NCI-H1694 (cell line): ENCODE data around the gene VTI1A.

ENCODE experiments used
- DNase-seq: peaks from one replicate; lab custom pipeline; 2025; lab: John Stamatoyannopoulos, UW

Gene VTI1A

DNA sequence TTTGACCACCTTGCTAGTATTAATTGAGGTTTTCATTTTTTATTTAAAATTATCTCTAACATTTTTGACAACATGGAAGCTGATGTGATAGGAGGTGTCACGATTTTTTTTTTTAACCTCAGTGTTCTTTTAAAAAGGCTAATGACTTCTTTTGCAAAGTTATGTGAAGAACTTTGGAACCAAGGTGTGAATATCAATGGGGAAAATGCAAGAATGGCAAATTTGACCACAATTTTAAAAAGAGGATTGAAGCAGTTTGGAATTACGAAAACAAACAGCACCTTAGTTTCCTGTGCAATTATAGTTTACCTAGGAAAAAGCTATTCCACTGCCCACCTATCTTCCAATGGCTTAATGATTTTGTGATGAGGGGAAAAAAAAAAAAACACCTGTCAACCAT, 232.4 kb downstream of the VTI1A start:
- DNase-seq: no peak

DNA sequence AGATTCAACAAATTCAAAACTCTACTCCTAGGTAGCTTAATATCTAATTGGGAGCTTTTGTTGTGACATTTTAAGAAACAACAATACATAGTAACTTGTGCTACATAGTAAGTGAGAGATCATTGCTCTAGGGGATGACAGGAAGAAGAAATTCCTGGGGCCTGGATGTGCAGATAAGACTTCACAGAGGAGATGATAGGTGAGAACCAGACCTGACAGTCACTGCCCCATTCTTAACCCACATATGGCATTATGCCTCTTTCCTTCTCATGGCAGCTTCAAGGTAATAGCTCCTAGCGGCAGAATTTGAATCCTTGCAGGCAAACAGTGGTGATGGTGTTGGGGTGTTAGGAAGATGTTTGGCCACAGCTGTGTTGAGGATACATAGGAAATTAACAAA, 233.6 kb downstream of the VTI1A start:
- no peak for DNase-seq

DNA sequence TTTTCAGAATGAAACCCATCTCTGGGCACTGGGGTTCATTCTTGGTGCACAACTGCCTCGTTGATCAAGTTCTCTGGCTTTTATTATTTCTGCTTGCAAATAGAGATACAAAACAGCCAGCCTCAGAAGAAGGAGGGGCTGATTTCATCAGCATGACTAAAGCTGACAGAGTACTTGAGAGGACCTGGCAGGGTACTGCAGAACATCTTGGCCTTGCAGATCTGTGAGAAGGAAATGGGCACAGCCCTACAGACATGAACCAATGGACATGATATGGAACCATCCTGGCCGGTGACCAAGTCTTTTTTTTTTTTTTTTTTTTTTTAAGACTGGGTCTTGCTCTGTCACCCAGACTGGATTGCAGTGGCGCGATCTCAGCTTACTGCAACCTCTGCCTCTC, 240.6 kb downstream of the VTI1A start:
- DNase-seq: no peak

DNA sequence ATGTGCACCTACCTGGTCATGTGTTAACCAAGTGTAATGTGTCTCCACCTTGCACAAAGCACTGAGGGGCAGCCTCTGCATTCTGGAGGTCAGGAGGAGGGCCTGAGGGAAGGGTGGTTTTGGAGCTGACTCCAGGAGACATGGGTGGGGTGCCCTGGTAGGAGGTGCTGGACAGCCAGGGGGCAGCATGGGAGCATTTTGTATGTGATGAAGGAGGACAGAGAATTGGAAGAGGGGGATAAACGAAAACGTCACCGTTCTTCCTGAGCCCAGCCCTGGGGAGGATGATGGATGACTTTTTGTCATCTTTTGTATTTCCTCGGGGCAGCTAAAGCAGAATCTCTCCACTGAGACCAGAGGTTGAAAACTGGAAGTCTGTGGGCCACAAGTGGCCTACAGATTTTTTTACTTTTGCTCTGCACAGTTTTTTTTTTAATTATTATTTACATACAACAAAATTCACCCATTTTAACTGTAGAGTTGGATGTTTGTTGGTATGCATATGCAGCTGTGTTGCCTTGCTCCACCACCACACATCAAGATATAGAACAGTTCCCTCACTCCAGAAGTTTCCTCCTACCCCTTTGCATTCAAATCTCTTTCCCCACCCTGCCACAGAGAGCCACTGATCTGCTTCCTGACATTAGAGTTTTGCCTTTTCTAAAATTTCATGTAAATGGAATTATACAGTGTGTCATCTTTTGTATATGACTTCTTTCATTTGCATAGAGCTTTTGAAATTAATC, 242.5 kb downstream of the VTI1A start:
- DNase-seq: no peak

DNA sequence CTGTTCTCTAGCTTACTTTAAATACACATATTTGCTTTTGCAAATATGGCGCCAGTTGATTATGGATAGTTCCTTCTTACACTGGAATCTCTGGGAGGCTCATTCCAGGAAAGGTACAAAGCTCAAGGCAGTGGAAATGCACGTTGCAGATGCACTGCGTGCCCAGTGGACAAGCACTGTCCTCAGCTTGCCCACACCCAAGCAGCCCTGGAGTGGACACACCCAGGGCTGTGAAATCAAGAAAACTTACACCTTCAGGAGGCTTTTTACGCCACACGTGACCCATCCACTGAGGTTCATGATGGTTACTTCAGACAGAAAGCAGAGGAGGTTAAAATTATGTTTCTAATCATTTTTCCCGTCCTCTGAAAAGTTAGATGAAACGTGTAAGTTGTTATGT, 248.5 kb downstream of the VTI1A start:
- no peak for DNase-seq

DNA sequence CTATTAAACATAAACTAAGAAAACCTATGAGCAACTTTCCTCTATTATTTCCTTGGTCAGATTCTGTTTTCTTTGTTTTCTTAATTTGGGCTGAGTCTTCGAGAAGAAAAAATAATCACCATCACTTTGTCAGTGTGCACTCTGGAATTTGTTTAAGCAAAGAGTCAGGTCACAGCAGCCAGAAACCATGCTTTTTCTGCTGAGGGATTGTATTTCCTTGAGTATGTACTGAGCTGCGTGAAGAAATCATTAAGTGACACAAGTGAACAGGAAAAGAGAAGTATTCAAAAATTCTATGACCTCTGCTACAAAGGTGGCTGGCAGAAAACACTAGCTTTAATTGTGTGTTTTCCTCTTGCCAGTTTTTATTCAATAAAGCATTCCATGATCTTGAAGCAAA, 249.6 kb downstream of the VTI1A start:
- no peak for DNase-seq

DNA sequence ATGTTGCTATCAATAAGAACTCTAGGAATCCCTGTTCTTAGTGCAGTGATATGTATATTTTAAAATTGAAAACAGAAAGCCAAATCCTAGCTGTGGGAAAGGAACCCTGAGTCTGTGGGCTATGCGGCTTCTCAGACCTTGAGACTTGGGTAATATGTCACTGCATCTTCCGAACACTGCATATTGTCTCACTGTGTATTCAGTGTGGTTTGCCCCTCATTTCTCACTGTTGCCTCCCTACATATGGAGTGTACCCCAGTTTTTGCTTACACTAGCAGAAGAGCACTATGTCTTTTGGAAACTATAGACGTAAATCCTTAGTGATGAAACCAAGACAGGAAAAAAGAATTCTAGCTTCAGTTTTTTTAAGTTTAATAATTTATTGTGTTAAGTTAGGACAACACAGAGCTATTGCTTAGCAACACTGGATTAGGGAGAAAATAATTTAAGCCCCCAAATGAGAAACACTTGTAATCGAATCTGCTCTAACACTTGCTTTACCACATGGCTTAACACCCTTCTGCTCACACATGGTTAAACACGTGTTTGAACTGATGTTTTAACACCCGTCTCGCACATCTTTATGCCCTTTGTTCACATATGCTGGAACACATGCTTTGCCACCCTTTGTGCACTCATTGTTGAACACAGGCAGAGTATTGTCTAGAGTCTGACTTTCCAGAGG, 251.3 kb downstream of the VTI1A start:
- no peak for DNase-seq

DNA sequence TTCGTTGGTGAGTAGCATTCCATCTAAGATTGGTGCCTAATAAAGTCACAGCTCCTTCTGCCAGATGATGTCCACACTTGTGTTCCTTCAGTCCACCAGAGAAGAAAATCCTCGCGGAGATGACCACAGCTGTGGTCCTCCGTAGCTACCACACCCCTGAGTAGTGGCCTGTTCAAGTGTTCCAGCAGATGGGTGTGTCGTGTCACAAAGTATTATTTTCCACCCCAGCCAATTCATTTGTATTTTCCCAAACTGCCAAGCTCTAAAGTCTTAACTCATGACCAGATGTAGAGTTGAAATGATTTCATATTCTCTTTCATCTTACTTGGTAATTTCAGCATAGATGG, 251.8 kb downstream of the VTI1A start:
- no peak for DNase-seq

DNA sequence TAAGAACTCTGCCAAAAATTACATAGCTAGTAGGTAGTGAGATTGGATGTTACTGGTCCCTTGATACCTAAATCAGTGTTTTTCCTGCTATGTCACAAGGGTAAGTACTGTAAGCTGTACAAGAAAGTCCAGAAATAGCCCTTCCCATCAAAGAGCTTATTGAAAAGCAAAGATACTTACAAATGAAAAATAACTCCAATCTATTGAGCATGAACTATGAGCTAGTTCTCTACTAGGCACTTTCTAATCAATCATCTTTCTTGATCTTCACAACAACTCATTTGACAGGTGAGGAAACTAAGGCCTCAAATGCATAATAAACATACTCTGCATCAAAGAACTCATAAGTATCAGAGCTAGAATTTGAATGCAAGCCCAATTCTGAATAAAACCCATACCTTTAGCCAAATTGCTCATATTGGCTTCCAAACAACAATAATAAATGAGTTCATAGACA, 253.2 kb downstream of the VTI1A start:
- no peak for DNase-seq

DNA sequence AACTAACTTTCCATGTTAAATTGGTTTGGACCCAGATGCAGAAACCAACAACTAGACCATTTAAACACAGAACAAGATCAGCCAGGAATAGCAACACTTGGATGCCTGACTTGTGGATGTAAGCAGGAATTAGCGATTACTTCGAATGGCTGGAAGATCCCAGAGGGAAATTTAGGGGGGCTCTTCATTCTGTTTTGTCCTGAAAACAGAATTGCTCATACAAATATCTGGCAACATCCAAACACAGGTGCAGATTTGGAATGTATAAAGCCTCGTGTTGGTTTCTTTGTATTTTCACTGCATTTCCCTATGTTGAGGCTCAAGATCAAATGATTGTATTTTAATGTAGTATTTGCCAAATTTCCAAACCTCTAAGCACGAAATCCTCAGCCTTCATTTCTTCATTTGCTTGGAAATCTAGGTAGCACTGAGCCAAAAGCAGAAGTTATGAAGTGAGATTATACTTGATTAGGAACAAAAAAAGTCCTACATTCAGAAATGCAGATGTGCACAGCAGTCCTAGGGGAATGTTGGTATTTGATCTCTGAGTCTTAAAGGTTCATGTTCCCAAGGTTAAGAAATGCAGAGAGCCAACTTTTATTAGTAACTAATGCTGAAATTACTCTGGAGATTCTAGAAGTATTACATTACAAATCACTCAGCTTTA, 254.3 kb downstream of the VTI1A start:
- no peak for DNase-seq

DNA sequence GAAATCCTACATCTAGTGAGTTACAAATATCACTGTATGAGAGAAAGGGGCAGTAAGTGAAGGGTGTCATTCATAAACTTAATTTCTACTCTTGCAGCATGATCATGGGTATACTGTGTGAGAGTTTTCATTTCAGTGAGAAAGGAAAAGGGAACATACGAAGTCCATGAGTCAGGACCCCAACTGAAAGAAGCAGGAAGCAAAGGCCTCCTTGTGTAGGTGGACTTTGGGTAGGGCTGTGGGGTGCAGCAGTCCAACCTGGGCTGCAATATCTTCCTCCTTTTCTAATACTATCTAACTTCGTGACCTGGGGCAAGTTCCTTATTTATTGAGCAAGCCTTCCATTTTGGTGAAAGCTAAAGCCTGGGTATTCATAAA, 254.9 kb downstream of the VTI1A start:
- no peak for DNase-seq

DNA sequence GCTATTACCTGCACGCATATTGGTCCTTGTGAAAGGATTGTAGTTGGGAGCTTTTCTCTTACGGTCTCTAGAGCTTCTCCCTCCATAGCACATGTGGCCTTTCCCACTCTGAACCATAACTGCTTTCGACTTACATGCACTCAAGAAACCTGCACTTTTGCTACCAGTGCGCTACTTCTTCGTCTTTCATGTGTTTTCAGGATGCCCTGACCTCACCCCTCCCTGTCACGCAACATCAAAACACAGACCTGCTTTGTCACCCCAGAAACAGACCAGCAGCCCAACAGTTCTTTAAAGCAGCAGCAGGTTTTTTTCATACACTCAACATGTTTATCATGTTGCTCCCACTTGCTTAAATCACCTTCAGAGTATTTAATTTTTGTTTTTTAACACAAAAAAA, 259.6 kb downstream of the VTI1A start:
- DNase-seq: no peak

DNA sequence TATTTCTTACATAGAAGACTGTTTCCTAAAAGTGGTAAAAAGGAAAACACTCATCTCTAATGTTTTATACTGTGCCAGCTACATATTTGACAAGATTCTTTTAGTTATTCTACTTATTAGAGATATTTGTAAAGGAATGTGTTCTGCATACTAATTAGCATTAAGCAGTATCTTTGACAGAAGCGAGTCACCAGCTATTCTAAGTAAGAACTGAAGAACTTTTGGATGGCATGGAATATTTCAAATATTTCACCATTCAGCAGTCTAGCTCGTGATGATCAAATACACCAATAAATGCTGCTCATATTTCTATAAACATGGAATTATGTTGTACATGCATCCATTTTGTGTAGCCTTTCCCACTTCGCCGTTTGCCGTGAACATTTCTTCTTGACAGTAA, 261.4 kb downstream of the VTI1A start:
- DNase-seq: no peak

DNA sequence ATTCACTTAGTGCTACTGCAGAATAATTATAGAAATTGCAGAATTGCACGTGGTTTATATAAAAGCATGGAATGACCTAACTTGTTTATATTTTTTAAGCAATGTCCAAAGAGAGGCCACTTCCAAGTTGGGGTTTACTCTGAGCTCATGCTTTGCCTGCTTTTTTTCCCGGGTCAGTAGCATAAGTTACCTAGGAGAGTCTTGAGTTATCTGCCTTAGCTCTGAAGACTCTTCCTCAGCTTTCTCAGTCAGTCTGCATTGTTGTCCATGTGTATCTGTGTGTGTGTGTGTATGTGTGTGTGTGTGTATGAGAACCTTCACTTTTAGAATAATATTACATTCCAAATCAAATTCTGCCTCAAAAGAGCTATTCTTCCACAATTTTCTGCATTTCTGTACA, 263.5 kb downstream of the VTI1A start:
- no peak for DNase-seq

DNA sequence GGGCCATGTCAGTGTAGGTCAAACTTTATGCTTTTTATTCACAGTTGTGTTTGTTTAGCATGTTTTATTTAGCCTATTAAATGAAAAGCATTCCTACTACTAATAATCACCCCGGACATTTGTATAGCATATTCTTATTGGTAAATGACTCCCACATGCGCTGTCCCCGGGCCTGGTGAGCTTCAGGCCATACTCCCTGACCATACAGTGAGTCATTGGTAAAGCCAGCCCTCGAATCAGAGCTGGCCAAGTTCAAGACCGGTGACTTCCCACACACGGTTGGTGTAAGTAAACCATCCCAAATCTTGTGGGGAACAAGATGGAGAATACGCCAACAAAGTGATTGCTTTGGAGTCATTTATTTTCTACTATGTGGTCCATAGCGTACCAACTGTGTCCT, 264.4 kb downstream of the VTI1A start:
- no peak for DNase-seq

DNA sequence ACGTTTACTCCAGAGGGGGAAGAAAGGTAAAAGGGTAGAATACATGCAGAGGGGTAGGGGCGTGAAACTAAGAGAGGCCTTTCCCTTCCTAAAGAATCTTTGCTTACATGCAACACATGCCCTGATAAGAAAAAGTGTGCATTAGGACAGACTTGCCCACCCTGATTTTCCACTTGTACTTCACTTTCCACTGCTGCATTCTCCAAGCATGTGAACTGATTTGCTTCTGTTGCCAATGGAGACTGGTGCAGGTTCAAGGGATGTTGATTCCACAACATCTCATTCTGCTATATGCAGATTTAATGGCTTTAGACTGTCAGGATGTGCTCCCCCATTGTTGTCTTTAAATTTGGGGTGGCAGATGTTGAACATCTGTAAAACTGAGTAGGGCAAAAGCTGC, 265.5 kb downstream of the VTI1A start:
- DNase-seq: no peak

DNA sequence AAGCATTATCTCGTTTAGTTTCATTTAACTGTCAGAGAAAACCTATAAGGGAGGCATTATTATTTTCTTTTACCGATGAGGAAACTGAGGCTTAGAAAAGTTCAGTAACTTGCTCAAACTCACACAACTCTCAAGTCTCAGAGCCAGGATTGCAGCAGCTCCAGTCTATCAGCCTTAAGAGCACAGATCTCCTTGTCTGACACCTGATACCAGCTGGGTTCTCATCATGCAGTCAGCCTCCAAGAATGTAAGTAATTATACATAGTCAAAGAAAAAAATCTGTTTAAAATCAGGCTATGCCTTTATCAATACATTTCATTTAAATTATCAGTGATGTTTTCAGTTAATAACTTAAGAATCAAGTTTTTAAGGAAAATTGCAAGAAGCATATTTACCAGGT, 266.4 kb downstream of the VTI1A start:
- DNase-seq: no peak

DNA sequence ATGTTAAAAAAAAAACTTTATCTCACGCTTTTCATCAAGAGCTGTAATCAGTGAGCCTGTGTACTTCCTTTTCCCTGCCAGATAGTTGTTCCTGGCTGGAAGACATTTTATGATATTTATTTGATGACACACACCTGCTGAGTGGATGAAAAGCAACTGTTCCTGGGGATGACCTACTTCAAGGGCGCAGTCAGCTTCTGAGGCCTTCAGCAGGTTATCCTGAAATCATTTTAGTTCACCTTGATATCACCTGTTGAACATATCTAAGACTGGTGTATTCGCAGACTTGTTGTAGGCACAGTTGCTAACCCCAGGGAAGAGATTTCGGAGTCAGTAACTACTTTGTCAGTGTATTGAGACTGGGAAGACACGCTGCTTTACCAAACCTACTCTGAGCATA, 268.6 kb downstream of the VTI1A start:
- no peak for DNase-seq

DNA sequence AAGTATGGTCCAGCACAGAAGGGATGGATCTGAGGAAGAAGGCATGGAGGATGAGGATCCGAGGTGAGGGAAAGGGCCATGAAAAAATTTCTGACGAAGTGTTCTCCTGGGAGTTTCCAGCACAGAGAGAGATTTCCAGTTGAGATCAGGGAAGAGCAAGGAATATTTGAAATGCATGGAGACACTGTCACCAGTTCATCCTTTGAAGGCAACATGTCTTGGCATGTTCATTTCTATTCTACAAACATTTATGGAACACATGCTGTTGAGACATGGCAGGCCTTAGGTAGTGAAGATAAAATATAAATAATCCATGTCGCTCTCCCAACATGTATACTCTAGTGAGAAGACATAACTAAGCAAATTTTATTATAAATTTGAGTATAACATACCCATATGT, 269.1 kb downstream of the VTI1A start:
- no peak for DNase-seq

DNA sequence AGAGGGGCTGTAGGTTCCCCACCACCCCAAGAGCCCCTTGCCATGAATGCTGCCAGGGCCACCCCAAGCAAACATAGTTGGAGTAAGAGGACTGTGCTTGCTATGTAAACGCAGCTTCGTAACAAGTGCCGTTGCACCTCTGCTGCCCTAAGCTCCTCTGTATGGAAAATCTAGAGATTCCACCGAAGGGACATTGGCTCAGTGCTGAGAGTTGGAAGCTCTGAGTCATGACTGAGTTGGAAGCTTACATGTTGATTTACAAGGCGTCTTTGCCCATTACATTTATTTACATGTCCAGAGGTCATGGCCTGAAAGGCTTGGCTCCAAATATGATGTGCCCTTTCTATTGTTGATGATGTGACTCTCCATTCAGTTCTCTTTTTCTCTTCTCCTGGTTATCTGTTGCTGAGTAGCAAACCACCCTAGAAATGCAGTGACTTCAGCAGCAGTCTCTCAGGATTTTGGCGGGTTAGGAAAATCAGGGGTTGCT, 270.0 kb downstream of the VTI1A start:
- no peak for DNase-seq

DNA sequence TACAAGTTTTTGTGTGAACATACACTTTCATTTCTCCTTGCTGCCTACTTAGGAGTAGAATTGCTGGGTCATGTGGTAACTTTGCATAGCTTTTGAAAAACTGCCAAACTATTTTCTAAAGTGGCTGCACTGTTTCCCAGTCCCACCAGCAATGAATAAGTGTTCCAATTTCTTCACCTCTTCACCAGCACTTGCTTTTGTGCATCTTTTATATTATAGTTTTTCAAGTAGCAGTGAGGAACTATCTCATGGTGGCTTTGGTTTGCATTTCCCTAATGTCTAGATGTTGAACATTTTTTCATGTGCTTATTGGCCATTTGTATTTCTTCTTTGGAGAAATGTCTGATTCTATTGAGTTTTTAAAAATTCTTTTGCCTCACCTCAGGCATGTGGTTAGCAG, 273.2 kb downstream of the VTI1A start:
- DNase-seq: no peak

DNA sequence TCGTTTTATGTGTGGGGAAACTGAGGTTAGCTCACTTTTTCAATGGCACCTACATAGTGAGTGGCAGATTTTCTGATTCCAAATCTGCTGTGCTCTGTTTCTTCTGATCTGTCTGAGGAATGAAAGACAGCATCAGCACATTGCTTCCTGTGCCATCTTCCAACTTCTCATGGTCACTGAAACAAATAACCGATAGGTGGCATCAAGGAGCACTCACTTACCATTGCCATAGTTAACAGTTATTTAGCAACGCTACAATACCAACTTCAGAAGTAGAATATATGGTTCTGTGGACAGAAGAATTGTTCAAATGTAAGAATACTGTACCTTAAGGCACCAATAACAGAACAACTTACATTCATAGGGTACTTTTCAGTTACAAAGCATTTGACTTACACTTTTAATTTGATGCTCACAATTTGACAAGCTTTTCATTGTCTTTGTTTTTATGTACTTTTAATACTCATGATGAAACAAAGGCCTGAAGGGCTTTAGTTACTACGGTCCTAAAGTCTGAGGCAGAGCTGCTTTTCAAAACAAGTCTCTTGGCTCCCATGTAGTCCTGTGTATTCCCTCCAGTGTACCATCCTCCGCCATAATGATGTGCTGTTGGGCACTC, 274.2 kb downstream of the VTI1A start:
- DNase-seq: no peak

DNA sequence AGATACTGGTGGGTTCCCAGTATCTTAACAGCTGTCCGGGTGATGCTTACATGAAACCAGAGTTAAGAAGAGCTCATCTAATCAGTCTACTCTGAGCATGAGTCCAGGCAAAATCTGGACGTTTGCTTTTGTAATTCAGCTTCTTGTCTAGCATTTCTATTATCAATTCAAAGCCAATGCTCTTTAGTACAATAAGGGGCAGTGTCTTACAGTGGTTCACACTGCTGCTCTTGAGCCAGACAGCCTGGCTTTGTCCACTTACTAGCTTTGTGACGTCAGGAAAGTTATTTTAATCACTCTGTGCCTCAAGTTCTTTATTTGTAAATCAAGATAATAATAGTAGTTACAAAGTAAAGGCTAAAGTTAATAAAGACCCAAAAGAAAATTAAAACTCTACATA, 275.7 kb downstream of the VTI1A start:
- DNase-seq: no peak
